ENCODE results near the gene CSNK2A2.
A peak's percentile ranks its signal among the peaks of the same experiment; 100 is the strongest.

The CSNK2A2 gene

DNA sequence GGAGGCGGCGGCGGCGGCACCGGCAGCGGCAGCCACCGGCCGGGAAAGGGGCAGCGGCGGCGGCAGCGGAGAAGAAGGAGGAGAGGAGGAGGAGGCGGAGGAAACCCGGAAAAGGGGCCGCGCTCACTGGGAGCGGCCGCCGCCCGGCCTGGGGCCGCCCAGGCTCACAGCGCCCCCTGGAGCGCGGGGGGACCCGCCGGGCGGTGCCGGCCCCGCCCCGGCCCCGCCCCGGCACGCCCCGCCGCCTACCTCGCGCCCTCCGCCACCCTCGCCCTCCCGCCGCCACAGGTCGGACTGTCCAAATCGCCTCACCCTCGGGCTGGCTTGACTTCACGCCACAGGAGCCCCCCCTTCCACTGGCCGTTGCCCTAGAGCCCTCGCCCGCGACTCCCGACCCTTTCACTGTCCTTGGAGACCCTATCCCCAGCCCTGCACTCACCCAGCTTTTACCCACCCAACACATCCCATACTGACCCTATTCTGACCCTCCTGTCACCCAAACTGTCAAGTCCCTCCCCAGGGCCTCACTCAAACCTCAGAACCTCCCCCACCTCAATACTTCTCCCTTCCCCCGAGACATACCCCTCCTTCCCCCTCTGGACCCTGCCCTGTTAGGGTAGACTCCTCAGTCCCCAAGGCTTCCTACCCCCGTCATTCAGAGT lies at the start of gene CSNK2A2:
TSS of gene CSNK2A2 (minus strand) at position 85 of the 662 bp plus-strand sequence. CDS start 370 bp downstream, outside the sequence.
- DNase-seq: peak; percentile 61

DNA sequence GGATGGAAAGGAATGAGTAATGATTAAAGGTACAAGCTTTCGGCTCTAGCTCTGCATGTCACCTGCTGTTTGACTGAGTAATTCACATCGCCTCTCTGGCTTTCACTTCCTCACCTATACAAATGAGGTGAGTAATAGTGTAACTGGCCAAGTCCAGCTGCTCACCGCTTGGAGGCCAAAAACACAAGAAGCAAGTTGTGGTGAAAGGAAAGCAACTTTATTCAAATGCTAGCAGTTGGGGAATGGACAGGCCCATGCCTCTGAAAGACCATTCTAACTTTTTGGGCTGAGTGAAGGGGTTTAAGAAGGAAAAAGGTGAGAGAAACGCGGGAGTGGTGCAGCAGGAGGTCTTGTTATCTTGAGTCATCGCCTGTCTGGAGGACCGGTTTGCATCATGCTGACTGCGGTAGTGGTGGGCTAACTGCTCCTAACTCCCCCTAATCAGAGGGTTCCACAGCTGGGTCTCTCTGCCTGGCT lies 45.7 kb upstream of the CSNK2A2 start:
- no peak for DNase-seq

DNA sequence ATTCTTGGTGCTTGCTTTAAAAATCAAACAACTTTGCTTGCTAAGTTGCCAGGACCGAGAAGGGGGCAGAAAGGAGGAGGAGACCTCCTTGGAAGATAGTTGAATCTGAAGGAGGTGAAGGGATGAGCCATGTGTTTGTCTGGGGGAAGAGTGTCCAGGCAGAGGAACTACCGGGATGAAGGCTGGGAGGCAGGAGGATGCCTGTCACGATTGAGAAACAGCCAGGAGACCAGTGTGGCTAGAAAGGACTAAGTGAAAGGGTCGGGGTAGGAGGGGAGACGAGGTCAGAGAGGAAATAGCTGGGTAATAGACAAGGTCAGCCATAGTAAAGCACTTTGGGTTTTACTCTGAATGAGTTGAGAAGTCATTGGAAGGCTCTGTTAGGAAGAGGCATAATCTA lies 38.9 kb upstream of the CSNK2A2 start:
- DNase-seq: no peak

DNA sequence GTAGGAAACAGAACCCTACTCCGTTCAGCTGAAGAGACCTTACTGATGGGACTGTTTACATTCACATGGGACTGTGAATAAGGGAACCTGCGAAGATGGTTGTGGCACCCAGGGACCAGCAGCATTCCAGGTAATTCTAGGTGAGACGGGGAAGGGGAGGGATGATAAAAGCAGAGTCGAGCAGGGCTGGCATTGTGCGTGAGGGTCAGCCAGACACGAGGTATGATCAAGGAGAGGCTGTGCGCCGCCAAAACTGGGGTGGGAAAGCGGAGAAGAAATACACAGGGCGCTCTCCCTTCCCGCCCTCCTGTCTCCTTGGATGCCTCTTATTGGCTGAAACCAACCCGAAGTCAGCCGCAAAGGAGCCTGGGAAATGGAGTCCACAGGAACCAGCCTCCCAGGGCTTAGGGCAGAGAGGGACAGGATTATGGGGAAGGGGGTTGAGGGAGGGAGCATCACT lies 38.4 kb upstream of the CSNK2A2 start:
- peak; percentile 45 for DNase-seq

DNA sequence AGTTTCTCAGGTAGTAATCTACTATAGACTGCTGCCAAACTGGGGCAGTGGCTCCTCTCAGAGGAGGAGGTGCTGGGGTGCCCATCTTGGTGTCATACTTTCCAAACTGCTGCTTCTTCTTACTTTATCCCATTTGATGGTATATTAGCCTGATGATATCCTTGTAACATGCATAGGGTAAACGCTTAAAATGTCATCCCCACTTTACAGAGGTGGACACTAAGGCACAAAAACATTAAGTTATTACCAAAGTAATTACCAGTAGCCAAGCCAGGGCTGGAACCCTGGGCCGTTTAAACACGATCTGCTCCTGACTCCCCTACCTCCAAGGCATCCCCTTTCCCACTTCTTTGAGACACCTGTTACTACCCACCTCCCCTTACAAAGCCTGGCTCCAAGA lies 37.8 kb upstream of the CSNK2A2 start:
- DNase-seq: no peak

DNA sequence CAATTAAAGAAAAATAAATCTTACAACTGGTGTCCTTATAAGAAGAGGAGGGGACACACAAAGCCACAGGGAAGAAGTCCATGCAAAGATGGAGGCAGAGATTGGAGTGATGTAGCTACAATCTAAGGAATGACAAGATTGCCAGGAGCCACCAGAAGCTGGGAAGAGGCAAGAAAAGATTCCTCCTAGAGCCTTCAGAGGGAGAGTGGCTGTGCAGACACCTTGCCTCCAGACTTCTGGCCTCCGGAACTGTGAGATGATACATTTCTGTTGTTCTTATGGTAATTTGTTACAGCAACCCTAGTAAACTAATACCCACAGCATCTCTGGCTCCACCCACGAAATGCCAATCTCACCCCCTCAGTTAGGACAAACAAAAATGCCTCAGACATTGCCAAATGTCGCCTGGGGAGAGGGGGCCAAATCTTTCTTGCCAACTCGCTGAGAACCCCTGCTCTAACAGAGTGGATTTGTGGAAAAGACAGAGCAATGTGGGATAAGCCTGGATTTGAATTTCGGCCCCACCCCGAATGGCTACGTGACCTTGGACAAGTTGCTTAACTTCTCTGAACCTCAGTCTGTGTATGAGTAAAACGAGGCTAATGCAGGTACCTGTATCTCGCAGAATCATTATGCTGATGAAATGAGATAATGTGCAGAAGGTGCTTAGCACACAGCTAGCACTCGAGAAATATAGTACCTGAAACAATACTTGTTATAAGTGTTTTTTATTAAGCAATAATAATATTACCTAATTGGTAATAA lies 37.1 kb upstream of the CSNK2A2 start:
- DNase-seq: no peak

DNA sequence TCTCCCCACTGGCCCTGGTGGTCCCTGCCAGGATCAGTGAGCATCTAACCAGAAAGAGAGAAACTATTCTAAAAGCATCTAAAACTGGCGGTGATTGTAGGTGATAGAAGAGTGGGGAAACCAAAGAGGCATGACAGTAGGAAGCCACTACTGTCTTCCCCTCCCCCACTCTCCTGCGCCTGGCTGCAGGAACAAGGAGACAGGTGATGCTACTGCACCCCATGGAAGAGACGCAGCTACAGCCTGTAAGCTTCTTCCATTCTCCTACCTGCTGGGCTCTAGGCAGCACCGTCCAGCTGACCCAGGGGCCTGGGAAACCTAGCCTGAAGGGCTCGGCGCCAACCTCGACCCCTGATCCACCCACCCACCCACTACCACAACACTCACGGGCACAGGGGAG lies 32.4 kb upstream of the CSNK2A2 start:
- no peak for DNase-seq

DNA sequence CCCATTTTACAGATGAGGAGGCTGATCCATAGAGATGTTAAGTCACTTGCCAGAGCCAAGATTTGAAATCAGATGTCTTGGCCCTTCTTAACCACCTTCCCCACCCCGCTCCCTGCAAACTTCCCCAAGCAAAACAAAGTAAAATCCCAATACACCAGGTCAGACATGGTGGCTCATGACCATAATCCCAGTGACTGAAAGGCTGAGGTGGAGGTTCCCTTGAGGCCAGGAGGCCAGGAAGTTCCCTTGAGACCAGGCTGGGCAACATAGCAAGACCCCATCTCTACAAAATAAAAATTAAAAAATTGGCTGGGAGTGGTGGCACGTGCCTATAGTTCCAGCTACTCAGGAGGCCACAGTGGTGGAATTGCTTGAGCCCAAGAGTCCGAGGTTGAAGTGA lies 28.9 kb upstream of the CSNK2A2 start:
- DNase-seq: no peak

DNA sequence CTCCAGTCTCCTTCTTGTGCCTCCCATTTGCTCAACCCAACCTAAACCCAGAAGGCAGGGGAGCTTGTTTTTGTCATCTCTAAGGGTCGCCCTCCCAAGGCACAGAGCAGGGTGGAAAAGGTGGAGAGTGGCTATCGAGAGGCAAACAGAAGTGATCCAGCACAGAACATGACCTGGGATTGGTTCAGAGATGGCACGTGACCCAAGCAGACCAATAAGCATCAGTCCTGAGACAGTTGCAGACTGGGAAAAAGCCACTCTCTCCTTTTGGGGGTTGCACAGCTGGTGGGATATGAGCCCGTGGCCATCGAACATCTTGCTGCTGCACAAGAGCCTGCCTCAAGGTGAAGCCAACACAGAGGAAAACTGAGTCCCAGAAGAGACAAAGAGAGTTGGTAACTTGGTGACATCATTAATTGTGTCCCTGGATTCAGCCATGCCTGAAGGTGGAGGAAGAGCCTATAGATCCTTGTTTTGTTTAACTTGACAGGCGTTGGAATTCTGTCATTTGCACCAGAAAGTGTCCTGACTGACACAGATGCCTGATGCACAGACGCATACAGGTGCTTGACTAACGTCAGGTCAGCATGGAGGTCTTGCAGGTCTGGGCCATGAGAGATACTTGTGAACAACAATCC lies 28.2 kb upstream of the CSNK2A2 start:
- DNase-seq: no peak

DNA sequence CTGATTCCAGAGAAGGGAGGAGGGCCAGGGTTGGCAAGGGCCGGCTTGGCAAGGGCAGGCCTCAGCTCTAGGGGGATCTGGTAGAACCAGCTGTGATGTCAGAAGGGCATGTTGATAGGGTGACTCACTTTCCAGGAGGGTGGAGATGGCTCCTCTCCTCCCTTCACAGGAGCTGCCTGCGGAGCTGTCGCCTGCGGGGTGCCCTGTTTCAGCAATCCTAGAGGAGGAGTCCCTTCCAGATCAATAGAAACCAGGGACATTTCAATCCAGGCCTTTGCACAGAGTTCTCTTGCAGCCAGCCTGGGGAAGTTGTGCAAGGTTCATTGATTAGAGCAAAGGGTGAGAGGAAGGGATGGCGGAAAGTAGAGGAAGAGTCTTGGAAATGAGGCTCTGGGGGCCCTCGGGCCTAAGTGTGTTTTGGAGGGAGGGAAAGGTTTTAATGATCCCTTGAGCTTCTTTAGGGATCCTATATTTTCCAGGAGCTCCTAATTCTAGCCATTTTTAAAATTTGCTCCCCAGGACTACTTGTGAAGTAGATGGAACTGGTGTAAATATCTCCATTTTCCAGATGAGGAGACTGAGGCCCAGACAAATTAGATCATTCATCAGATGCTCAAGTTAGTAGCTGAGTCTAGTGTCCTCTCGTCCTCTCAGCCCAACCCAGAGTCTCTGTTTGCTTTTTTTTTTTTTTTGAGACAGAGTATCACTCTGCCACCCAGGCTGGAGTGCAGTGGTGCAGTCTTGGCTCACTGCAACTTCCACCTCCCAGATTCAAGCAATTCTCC lies 24.8 kb upstream of the CSNK2A2 start:
- DNase-seq: no peak

DNA sequence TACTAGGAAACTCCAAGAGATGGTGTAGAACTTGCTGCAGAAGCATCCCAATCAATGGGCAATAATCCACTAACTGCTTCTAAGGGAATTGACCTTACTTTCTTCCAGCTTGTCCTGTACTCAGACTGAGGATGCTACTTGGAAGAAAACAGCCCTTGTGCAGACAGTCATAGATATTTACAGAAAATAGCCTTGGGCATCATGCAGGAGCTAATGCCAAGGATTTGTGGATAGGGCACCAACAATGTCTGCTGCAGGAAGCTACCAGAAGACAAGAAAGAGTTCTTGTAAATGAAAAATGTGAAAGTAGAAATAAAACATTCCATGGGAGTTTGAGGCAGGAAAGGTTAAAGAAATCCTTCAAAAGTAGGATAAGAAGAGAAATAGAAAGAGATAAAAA lies 21.5 kb upstream of the CSNK2A2 start:
- no peak for DNase-seq

DNA sequence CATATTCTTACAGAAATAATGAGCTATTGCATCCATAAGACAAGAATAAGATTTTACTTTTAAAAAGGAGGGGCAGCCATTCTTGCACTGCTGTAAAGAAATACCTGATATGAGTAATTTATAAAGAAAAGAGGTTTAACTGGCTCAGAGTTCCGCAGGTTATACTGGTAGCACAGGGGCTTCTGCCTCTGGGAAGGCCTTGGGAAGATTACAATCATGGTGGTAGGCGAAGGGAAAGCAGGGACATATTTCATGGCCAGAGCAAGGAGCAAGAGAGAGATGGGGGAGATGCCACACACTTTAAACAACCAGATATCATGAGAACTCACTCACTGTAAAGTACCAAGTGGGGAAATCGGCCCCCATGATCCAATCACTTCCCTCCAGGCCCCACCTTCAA lies 20.9 kb upstream of the CSNK2A2 start:
- no peak for DNase-seq

DNA sequence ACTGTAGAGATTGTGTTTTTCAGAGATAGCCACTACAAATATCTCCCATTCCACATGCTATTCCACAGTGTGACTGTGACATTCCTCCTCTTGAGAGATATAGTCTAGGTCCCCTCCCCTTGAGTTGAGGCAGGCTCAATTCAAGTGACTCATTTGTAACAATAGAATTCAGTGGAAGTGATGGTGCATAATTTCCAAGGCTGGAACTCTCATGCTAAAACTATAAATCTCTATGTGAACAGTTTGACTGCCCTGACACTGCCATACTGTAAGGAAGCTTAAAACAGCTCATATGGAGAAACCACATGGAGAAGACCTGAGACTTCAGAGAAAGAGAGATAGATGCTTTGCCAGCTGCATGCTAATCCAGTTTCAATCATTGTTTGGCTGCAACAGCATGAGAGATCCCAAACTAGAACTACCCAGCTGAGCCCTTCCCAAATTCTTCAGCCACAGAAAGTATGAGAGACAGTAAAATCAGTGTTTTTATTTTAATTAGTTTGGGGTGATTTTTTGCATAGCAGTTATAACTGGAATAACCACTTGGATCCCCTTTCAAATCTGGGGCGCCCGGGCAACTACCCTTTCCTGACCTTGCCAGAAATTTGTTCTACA lies 19.5 kb upstream of the CSNK2A2 start:
- DNase-seq: no peak

DNA sequence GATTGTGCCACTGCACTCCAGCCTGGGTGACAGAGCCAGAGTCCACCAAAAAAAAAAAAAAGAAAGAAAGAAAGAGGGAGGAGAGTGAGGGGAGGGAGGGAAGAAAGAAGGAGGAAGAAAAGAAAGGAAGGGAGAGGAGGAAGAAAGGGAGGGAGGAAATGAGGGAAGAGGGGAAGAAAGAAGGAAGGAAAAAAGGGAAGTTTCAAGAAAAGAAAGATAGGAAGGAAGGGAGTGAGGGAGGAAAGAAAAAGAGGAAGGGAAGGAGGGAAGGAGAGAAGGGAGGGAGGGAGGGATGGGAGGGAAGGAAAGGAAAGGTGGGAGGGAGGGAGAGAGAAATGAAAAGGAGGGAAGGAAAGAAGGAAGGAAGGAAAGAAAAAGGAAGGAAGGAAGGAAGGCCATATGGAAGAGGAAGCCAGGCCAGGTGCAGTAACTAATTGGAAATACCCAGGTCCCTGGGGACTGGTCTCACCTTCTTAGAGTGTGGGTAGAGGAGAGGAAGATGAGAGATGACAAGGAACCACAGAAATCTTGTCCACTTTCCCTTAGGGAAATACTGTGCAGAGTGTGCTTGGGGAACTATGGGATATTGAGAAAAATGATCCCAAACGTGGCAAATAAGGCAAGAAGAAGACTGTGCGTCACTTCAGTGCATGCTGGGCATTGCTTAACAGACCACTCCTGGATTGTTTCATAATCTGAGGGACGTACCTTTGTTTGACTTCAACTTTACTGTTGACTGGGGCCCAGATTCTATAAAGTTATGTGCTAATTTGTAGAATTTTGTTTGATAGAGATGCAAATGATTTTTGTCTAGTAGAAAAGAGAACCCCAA lies 15.1 kb upstream of the CSNK2A2 start:
- no peak for DNase-seq

DNA sequence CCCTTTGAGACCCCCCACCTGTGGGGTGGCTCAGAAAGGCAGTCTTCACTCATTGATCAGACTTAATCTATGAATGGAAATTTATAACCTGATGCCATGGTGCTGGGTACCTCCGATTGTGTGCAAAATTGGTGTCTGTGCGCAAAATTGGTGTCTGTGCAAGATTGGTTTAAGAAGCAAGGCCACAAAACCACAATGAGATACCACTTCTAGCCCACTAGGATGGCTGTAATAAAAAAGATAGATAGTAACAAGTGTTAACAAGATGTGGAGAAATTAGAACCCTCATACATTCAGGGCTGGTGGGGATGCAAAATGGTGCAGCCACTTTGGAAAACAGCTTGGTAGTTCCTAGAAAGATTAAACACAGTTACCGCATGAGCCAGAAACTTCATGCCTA lies 13.9 kb upstream of the CSNK2A2 start:
- no peak for DNase-seq

DNA sequence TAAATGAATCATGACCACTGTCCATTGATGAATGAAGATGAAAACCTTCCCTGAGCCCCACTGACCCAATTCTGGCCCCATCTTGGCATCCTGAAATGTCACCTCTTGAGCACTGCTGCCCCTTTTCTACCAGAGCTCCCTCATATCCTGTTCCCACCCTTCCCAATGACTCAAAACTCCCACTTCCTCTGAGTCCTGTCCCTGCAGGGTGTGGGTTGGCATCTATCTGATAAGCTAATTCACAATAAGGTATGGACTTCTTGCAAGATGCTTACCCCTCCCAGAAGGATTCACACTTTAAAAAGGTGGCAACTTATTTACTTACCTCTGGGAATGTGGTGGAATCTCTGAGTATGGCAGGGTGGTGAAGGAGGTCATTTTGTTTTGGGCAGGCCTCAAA lies 13.3 kb upstream of the CSNK2A2 start:
- DNase-seq: no peak

DNA sequence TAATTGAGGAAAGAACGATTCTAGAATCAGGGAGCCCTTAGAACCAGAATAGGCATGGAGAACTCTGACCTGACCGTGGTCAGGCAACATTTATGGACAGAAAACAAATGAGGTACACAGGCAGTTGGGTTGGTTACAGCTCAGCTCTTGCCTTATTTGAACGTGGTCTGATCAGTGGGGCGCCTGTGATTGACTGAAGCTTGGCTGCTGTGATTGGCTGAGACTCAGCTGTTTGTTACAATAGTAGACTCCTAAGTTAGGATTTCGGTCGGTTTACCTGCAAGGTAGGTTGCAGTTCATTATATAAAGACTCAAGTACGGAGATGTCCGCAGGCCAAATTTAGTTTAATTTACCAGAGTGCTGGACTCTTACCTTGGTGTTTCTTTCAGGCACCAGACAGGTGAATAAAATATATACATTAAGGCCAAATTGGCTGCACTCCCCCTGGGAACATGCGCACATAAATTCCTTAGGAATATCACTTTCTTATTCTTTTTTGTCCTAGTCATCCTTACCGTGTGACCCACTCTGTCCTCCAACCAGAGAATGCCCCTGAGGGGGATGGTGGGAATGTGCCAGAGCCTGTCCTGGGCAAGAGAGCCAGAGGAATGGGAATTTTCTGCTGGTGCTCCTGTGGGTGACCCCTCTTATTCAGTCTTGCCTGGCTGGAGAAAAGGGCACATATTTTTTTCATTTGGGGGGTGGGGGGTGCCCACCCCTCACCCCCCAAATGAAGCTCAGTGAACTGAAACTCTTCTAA lies 7.5 kb upstream of the CSNK2A2 start:
- no peak for DNase-seq

DNA sequence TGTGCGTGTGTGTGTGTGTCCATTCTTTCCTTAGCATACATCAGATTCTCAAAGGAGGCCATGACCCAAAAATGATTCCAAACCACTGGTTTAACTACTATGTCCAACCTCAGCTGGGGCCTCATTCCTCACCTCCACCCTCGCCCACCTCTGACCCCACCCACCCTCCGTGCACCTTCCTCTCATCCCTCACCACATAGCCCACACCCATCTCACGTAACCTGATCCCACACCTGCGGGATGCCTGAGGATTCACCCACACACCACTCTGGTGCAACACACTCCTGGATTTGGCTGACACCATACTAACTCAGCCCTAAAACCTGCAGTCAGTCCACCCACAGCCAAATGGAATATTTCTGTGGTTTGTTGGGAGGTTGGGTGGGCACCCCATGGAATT lies 3.3 kb upstream of the CSNK2A2 start:
- no peak for DNase-seq

DNA sequence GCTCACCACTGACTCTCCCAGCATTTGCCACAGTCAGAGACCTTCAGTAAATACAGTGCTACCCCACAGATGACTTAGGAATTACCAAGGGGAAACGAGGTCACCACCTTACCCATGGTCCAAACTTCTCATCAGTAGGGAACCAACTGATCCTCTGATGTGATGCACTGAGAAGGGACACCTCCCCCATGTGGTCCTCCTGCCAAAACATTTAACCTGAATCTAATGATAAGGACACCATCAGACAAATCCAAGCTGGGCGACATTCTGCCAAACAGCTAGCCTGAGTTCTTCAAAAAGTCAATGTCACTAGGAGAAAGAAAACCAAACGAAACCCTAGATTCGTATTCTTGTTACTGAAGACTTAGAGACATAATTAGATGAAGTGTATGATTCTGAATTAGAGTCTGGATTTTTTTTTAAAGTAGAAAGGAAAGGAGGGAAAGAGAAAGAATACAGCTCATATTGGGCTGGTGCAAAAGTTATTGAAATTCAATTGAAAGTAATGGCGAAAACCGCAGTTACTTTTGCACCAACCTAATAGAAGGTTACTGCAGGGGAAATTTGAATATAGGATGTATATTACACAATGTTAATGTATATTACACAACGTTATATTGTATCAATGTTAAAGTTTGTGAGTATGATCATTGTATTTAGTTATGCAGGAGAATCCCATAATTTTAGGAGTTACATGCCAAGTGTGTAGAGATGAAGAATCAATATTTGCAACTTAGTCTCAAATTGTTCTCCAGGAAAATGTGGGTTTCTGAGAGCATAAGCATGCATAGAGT lies 2.3 kb upstream of the CSNK2A2 start:
- no peak for DNase-seq

DNA sequence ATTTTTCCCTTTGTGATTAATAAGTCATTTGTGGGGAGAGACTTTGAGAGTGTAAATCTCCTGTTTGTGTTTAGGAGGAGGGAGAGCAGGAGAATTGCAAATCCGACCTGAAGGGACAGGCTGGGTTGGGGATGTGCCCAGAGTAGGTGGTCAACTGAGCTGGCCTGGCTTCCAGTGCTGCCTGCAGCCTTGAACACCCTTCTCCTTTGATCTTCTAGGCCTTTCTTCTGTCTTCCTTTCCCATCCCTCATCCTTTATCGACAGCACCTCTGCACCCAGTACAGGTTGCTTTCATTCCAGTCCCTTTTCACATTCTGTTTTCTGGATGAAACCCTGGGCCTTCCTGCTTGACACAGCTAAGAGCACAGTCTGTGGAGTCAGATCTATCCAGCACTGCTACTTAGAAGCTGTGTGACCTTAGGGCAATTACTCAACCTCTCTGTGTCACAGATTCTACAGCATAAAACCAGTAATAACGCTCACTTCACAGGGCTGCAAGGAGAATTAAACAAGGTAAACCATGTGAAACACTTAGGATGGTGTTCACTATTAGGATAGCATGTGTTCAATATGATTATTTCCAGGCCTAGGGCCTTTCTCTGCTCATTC lies 1.0 kb upstream of the CSNK2A2 start:
- no peak for DNase-seq
